IPS-18c (cell line): ENCODE results near the gene USP32.
A peak's percentile ranks its signal among the peaks of the same experiment; 100 is the strongest.
"Not testable (repeated sequence)": the region's sequence is repeated elsewhere in the genome, so short reads cannot be mapped to it uniquely, and the experiment has no call there.

Source experiments
- H3K4me3 ChIP-seq: 2 replicates; pipeline ENCODE4 v1.7.0; 2013; ENCODE audit warnings: low read depth, mild to moderate bottlenecking, low read length, moderate library complexity; ENCODE audit not compliant: insufficient read depth
- H3K9me3 ChIP-seq: one replicate; pipeline ENCODE4 v1.6.1; 2013; ENCODE audit warnings: mild to moderate bottlenecking, low read length, moderate library complexity; ENCODE audit not compliant: control insufficient read depth, insufficient read depth

Gene USP32, protein sequence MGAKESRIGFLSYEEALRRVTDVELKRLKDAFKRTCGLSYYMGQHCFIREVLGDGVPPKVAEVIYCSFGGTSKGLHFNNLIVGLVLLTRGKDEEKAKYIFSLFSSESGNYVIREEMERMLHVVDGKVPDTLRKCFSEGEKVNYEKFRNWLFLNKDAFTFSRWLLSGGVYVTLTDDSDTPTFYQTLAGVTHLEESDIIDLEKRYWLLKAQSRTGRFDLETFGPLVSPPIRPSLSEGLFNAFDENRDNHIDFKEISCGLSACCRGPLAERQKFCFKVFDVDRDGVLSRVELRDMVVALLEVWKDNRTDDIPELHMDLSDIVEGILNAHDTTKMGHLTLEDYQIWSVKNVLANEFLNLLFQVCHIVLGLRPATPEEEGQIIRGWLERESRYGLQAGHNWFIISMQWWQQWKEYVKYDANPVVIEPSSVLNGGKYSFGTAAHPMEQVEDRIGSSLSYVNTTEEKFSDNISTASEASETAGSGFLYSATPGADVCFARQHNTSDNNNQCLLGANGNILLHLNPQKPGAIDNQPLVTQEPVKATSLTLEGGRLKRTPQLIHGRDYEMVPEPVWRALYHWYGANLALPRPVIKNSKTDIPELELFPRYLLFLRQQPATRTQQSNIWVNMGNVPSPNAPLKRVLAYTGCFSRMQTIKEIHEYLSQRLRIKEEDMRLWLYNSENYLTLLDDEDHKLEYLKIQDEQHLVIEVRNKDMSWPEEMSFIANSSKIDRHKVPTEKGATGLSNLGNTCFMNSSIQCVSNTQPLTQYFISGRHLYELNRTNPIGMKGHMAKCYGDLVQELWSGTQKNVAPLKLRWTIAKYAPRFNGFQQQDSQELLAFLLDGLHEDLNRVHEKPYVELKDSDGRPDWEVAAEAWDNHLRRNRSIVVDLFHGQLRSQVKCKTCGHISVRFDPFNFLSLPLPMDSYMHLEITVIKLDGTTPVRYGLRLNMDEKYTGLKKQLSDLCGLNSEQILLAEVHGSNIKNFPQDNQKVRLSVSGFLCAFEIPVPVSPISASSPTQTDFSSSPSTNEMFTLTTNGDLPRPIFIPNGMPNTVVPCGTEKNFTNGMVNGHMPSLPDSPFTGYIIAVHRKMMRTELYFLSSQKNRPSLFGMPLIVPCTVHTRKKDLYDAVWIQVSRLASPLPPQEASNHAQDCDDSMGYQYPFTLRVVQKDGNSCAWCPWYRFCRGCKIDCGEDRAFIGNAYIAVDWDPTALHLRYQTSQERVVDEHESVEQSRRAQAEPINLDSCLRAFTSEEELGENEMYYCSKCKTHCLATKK (N-terminal part only)

DNA sequence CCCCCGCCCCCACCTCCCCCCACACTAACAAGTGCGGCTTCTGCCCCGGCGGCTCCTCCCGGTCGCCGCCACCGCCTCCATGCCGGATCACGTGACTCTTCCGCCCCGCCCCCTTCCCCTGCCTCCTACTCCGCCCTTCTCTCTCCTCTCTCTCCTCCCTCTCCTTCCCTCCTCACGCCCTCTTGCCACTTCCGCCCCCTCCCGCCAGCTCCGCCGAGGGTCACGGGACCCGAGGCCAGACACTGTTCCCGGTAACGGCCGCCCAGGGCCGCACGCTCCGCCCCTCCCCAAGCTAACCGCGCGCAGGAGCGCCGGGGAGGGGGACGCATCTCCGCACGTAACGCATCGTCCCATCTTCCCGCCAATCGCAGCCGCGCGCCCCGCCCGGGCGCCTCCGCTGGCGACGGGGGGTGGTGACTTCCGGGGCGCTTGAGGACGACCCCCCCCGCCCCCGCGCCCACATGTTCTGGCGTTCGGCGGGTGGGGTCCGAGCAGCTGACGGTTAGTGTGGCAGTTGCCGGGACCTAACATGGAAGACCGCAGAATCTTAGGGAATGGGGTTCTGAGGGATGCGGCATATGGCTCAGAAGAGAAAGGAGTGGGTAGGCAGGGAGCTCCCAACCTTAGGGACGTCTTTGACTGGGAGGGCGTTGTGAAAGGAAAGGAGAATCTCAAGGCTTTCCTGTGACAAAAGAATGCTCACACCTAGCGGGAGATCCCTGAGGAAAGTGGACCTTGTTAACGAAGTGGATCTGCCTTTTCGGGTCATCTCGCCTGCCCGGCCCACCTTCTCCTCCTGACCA, at the start of gene USP32:
Gene USP32 (minus strand): TSS at position 92 of the 803 bp plus-strand sequence. CDS start 194 bp downstream, outside the sequence.
- Histone ChIP-seq H3K4me3 (peak within 1 kb of the TSS; percentile 92), H3K9me3 (no peaks in the 10 kb centered on the region)

DNA sequence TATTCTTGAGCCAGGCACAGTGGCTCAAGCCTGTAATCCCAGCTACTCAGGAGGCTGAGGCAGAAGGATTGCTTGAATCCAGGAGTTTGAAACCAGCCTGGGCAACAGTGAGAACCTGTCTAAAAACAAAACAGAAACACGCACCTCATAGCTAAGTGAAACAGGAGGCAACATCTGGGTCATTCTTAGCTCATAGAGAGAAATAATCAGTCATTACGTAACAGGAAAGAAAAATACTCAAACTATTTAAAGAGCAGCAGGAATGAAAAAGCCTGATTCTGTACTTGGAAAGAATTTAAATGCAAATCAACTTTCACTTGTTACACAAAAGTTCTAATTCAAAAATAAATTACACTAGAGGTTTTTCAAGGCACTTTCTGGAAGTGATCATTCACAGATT, 47.6 kb upstream of the USP32 start:
- Histone ChIP-seq H3K4me3 (no peak overlapping the region), H3K9me3 (no peaks in the 10 kb centered on the region)

DNA sequence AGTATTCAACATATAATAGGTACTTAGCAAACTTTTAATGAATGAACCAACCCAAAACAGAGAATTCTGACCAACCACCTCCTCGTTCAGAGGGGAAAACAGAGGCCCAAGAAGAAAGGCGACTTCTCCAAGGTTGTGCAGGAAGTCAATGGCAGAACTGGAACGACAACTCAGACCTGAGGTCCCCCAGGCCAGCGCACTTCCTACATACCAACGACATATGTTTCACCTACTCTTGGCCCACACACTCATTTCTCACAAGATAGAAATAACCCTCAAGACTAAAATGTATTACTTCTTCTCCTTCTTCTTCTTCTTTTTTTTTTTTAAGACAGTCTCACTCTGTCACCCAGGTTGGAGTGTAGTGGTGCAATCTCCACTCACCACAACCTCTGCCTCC, 44.7 kb upstream of the USP32 start:
- H3K4me3 ChIP-seq, result no peak overlapping the region

DNA sequence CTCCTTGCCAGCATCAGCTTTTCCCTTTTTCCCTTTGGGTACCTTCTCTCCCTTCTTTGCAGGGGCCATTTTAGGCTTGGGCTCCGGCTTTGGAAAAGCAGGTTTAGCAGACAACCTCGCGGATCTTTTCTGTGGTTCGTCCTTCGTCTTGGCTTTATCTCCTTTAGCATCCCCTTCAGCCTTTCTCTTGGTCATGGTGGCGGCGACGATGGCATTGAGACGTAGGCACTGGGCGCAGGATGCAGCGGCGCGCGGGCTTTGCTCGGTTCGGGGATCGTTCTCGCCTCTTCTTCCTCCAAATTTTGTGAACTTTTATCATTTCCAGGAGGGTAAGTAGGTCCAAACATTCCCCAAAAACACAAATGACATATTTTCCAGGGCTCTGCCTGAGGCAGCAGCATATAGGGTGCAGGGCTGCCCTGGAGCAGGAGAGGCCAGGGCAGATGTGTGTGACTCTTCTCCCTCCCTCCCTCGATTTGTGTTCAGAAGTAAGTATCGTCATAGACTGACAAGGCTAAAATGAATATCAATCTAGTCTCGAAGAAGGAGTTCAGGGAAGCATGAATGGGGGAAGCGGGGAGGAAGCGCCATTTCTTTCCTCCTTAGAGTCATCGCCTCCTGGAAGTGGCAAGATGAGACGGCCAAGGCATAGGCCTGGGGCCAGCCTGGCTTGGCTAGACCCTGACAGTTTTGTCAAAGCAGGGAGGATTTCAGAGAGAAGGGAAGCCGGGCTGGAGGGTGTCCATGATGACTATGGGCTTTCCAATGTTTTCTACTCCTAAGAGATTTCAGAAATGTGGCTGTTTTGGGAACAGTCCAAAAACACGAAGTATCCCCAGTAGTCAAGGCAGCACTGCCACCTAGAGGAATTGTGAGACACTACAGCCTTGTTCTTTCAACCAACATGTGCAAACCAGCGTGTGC, 43.6 kb upstream of the USP32 start:
- H3K4me3 ChIP-seq, result no peak overlapping the region

More for the DNA sequence above, 44.7 kb upstream of the USP32 start:
- peaks cover 4% of the 10 kb centered on the region for H3K9me3 ChIP-seq

DNA sequence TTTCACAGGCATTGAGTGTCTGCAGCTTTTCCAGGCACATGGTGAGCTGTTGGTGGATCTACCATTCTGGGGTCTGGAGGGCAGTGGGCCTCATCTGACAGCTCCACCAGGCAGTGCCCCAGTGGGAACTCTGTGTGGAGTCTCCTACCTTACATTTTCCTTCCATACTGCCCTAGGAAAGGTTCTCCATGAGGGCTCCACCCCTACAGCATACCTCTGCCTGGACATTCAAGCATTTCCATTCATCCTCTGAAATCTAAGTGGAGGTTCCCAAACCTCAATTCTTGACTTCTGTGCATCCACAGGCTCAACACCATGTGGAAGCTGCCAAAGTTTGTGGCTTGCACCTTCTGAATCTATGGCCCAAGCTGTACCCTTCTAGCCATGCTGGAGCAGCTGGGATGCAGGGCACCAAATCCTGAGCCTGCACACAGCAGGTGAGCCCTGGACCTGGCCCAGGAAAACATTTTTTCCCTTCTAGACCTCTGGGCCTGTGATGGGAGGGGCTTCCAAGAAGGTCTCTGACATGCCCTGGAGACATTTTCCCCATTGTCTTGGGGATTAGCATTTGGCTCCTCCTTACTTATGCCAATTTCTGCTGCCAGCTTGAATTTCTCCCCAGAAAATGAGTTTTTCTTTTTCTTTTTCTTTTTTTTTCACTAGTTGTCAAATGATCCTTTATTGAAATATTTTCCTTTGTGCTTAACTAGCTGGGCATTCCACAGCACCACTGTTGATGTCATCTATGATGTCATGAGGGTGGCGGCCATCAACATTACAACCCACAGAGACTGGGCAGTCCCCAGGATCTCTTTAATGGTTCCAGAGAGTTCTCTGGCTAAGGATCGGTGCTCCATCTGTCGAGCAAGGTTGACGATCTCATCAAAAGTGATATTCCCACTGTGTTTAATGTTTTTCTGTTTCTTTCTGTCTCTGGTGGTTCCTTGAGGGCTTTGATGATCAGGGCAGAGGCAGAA, 41.4 kb upstream of the USP32 start:
- not testable (repeated sequence) for H3K9me3 ChIP-seq

More for the DNA sequence above, 43.6 kb upstream of the USP32 start:
- peaks cover 4% of the 10 kb centered on the region for H3K9me3 ChIP-seq

DNA sequence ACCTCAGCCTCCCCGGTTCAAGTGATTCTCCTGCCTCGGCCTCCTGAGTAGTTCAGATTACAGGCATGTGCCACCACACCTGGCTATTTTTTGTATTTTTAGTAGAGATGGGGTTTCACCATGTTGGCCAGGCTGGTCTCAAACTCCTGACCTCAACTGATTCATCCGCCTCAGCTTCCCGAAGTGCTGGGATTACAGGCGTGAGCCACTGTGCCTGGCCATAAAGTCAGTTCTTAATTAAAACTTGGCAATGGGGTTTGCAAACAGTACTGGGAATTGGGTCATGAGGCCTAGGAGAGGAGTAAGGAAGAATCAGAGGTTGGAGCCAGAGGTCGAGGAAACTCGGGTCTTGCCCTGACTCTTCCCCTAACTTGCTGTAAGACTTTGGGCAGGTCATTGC, 38.6 kb upstream of the USP32 start:
- not testable (repeated sequence) for H3K4me3 ChIP-seq, H3K9me3 ChIP-seq

More for the DNA sequence above, 41.4 kb upstream of the USP32 start:
- H3K4me3 ChIP-seq, result not testable (repeated sequence)

DNA sequence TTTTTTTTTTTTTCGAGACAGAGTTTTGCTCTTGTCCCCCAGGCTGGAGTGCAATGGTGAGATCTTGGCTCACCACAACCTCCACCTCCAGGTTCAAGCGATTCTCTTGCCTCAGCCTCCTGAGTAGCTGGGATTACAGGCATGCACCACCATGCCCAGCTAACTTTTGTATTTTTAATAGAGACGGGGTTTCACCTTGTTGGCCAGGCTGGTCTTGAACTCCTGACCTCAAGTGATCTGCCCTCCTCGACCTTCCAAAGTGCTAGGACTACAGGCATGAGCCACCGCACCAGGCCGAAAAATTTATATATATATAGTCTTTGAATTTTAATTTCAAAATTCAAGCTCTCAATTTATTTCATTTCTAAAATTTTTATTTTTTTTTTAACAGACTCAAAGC, 36.6 kb upstream of the USP32 start:
- not testable (repeated sequence) for H3K9me3 ChIP-seq, H3K4me3 ChIP-seq

DNA sequence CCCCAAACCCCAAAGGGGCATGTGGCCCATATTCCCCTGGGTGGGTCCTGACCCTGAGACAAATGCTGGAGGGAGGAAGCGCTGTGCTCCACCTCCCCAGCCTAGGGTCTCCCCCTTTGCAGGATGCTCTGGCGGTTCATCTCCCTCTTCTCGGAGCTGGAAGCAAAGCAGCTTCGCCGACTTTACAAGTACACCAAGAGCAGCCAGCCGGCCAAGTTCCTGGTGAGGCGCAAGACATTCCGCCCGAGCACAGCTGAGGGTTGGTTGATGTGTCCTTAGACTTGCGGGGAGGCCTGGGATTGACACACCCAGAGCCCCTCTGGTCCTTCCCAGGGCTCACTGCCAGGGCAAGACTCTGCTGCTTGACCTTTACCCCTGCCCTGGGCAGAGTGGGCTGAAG, 34.7 kb upstream of the USP32 start:
- H3K4me3 ChIP-seq, result no peak overlapping the region
- no peaks in the 10 kb centered on the region for H3K9me3 ChIP-seq

DNA sequence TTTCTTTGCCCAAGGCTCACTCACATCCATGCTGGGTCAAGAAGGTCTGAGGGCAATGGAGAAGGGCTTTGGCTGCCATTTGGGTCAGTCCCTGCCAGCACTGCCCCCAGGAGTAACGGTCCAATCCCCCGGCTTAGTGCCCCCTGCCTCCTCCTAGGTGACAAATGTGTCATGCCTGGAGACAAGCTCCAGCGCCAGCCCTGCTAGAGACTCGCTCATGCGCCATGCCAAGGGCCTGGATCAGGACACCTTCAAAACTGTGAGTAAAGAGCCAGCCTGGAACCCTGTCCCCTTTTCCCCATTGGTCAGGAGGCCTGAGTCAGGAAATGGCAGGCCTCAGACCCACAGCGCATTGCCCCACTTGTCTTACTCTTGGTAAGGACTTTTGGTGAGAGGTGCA, 33.7 kb upstream of the USP32 start:
- Histone ChIP-seq H3K4me3 (no peak overlapping the region), H3K9me3 (no peaks in the 10 kb centered on the region)

DNA sequence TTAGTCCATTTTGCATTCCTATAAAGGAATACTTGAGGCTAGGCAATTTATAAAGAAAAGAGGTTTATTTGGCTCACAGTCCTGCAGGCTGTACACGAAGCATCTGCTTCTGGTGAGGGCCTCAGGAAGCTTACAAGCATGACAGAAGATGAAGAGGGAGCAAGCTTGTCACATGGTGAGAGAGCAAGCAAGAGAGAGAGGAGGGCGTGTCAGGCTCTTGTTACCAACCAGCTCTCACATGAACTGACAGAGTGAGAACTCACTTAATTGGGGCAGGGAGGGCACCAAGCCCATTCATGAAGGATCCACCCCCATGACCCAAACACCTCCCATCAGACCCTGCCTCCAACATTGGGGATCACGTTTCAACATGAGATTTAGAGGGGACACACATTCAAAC, 31.9 kb upstream of the USP32 start:
- Histone ChIP-seq H3K9me3 (no peaks in the 10 kb centered on the region), H3K4me3 (no peak overlapping the region)

DNA sequence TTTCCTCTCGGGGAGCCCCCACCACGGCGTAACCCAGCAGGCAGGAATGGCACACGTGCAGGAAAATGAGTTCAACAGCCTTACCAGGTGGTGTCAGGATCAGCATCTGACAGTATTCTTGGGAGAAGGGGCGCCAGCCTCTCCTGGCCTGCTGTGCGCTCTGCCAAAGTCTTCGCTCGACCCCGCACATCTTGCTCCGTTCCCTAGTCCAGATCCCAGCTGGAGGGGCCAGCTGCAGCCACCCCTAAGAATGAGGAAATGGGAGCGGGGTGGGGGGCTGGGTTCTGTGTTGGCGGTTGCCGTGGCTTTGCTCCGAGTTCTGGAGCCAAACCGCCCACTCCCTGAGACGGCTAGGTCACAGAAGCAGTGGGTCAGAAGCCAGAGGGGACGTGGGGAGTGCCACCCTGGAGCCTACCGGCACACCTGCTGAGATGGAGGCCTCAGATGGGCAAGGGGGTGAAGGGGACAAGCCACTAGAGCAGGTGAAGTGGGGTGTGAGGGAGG, 30.3 kb upstream of the USP32 start, which contains the start of gene CHCT1:
Gene CHCT1 (plus strand): TSS at position 328 of the 504 bp plus-strand sequence. CDS start 104 bp downstream, at position 432.
- Histone ChIP-seq H3K9me3 (no peaks in the 10 kb centered on the region), H3K4me3 (peak within 1 kb of the TSS; percentile 76)

DNA sequence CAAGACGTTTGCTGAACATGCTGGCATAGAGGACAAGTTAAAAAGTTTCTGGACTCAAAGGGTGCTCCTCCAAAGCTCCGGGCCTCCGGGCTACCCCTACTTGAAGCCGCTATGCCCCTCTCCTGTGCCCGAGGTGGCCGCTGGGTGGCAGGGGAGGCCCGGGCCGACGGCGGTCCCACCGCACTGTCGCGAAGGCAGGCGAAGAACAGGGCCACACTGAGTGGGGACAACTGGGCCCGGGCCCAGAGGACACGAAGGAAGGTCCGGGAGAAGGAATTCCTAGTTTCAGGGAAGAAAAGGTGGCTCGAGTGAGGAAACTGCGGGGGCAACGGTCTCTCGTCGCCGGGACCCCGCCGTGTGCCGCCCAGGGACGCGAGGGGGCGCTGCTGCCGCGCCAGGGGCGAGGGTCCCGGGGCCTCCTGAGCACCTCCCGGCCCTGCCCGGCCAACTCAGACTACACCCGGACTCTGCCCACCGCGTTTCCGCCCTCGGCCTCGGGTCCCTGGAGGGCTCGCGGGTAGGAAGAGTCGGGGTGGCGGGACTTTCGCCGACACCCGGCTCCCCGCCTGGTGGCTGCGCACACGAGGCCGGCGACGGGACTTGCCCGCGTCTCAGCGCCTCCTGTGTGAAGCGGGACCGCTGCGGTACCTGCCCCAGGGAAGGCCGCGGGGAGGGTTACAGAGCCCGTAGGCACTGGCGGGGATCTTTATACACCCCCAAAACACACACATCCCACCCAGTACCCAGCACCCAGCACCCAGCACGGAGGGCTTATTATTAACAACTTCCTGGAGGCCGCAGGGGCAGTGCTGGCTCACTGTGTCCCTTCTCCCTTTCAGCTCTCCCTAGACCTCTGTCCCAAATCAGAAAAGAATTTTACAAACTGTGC, 29.6 kb upstream of the USP32 start:
- Histone ChIP-seq H3K9me3 (no peaks in the 10 kb centered on the region), H3K4me3 (peak overlapping the region; percentile 76)

DNA sequence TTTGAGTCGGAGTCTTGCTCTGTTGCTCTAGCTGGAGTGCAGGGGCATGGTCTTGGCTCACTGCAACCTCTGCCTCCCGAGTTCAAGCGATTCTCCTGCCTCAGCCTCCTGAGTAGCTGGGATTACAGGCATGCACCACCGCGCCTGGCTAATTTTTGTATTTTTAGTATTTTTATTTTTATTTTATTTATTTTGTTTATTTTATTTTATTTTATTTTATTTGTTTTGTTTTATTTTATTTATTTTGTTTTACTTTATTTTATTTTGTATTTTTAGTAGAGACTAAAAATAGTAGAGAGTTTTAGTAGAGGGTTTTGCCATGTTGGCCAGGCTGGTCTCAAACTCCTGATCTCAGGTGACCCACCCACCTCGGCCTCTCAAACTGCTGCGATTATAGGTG, 27.9 kb upstream of the USP32 start:
- not testable (repeated sequence) for H3K4me3 ChIP-seq, H3K9me3 ChIP-seq

DNA sequence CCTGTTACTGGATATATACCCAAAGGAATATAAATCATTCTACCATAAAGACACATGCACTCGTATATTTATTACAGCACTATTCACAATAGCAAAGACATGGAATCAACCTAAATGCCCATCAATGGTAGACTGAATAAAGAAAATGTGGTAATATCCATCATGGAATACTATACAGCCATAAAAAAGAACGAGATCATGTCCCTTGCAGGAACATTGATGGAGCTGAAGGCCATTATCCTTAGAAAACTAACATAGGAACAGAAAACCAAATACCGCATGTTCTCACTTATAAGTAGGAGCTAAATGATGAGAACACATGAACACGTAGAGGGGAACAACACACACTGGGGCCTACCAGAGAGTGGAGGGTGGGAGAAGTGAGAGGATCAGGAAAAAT, 27.1 kb upstream of the USP32 start:
- H3K9me3 ChIP-seq, H3K4me3 ChIP-seq: not testable (repeated sequence)
